Esophagus muscularis mucosa (tissue), 4 donors: Measurements from ENCODE around the gene OR2T29.
"Not testable (repeated sequence)": the region's sequence is repeated elsewhere in the genome, so short reads cannot be mapped to it uniquely, and the experiment has no call there.

ENCODE experiments used
- EP300 ChIP-seq: sonication (generic); formaldehyde crosslinking; IDR thresholded peaks from one replicate; pipeline ENCODE4 v1.6.1; 2017; ENCODE audit warnings: antibody characterized with exemption
- POLR2A ChIP-seq: fragments of 450-650 bp; IDR thresholded peaks from one replicate; pipeline ENCODE4 v1.6.1; 2017; ENCODE audit warnings: antibody characterized with exemption, moderate library complexity, mild to moderate bottlenecking, low read depth
- TF ChIP-seq, protein P1 (sequence below), 3 experiments: fragments of 200-600 bp in 2 of 3; fragments of 450-650 bp in 1 of 3; sonication (generic) in 2 of 3; IDR thresholded peaks; one replicate each; pipeline ENCODE4 v1.5.1; 2017 to 2019; ENCODE audit warnings: antibody characterized with exemption in 3 of 3, mild to moderate bottlenecking in 2 of 3, moderate library complexity in 1 of 3

DNA sequence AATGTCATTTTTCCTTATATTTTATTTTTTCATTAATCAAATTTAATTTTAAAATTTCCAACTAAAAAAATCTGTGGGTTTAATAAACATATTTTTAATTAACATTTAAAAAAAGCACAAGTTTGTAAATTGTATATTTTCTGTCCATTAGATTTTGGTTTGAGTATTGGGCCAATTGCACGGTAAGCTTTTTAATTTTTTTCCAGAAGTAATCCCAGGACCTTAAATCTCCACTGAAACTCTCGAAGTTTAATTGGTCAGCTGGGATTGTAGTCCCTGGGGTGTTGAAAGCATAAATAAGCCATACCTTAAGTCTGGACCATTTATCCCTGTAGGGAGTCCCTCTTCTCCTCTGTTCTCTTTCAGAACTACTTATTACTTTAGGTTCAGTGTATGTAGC lies 54.8 kb downstream of the OR2T29 start, which contains the start of gene OR2G6:
- not testable (repeated sequence) for TF ChIP-seq POLR2A, EP300
- TF ChIP-seq, protein P1, sequence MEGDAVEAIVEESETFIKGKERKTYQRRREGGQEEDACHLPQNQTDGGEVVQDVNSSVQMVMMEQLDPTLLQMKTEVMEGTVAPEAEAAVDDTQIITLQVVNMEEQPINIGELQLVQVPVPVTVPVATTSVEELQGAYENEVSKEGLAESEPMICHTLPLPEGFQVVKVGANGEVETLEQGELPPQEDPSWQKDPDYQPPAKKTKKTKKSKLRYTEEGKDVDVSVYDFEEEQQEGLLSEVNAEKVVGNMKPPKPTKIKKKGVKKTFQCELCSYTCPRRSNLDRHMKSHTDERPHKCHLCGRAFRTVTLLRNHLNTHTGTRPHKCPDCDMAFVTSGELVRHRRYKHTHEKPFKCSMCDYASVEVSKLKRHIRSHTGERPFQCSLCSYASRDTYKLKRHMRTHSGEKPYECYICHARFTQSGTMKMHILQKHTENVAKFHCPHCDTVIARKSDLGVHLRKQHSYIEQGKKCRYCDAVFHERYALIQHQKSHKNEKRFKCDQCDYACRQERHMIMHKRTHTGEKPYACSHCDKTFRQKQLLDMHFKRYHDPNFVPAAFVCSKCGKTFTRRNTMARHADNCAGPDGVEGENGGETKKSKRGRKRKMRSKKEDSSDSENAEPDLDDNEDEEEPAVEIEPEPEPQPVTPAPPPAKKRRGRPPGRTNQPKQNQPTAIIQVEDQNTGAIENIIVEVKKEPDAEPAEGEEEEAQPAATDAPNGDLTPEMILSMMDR (IDR thresholded peaks at IDR 0.05), result not testable (repeated sequence)
